Pancreas (tissue), 10 donors: Measurements from ENCODE around the gene SETD1A. TPM values are rescaled to one million over a fixed set of nuclear protein-coding genes. Genes with fewer than 3 reads are reported as not detected.

ENCODE experiments used
- ATAC-seq, 4 donors: fragments of 200-7000 bp; cut with Tn5 transposase; one replicate each; pipeline versions ENCODE4 v1.8.0 to v1.9.1; 2020; ENCODE audit warnings: mild to moderate bottlenecking in 4 of 4, moderate library complexity in 4 of 4
- DNase-seq, 6 donors: peaks; one replicate each; pipeline ENCODE4 v3.0.0-alpha.2; 2020
- FAIRE-seq: peaks from 2 replicates; lab custom pipeline; 2012; peaks lifted over from hg19 to GRCh38; lab: Jason Lieb, UNC
- H3K27ac ChIP-seq, 4 donors: fragments of 200-600 bp; sonication (generic); 1 replicate in 3 of 4; 2 replicates in 1 of 4; pipeline versions ENCODE4 v1.5.0 to v1.8.0; 2020
- H3K27me3 ChIP-seq, 4 donors: fragments of 200-600 bp; one replicate each; pipeline ENCODE4 v1.8.0; 2021
- H3K36me3 ChIP-seq, 3 donors: fragments of 200-600 bp; sonication (generic) in 1 of 3; one replicate each; pipeline versions ENCODE4 v1.5.0 to v1.8.0; 2020 to 2021
- H3K4me1 ChIP-seq, 3 donors: fragments of 200-600 bp; one replicate each; pipeline ENCODE4 v1.8.0; 2021
- H3K4me3 ChIP-seq, 4 donors: fragments of 200-600 bp; sonication (generic) in 2 of 4; one replicate each; pipeline versions ENCODE4 v1.5.0 to v1.8.0; 2020 to 2021
- H3K9me3 ChIP-seq, 4 donors: fragments of 200-600 bp; one replicate each; pipeline ENCODE4 v1.8.0; 2021
- CTCF ChIP-seq, 4 donors: fragments of 200-600 bp; sonication (generic) in 3 of 4; IDR thresholded peaks; one replicate each; pipeline versions ENCODE4 v1.5.0 to v1.8.0; 2021; ENCODE audit warnings: antibody characterized with exemption in 4 of 4
- whole genome bisulfite sequencing, 2 donors: extraction: QIAGEN DNeasy Blood & Tissue Kit; methylation state at CpG; one replicate each; pipeline ENCODE4 v1.1.7; 2013; 5-methylcytosine and 5-hydroxymethylcytosine counted together
- intact Hi-C, 3 donors: fragments of 100-400 bp; cut with DNase I; formaldehyde crosslinking; loops; one replicate each; pipeline versions ENCODE4 v1.11.1 to v1.14.2; 2022
- polyA plus RNA-seq, 2 donors: library from polyadenylated mRNA; stranded (reverse); fragments of 200-250 nt; gene quantifications; one replicate each; pipeline ENCODE4 v1.2.3, GENCODE V29; 2013
- total RNA-seq, 6 donors: library from RNA; stranded (reverse); fragmentation: NEBNext Ultra II Directional in 4 of 6; extraction: Animal tissue kit (Norgen Biotek cat#: 25700) in 4 of 6; gene quantifications; one replicate each; pipeline versions ENCODE4 v1.2.1 to v1.2.4, GENCODE V29; 2021 to 2023
- donor health status: healthy with polysubstance abuse.
- donor health status: DM: no; HTN: no; CAD: no; lungs with moderate emphysema.
- donor health status: DM: no; HTN: no; CAD: no.
- donor health status: control.
- donor health status: control.
- donor health status: Bipolar disorder and iron deficiency.
- donor health status: DM: yes; HTN: yes; CAD: no.
- donor health status: DM: no; HTN: no; CAD: no.
- donor health status: DM: no; HTN: no; CAD: no.
- donor health status: DM: yes; HTN: yes; CAD: no.

The SETD1A gene
- total and polyA plus RNA-seq, 8 donors: 6.5 to 17.9 (median 8.5) TPM

GRCh38 chr16:30925632-30925987 lies 31.9 kb upstream of the SETD1A start:
- Histone ChIP-seq H3K4me3 (no peak overlapping the region), H3K4me1 (no peaks in the 10 kb centered on the region), H3K36me3 (no peaks in the 10 kb centered on the region), H3K27me3 (no peaks in the 10 kb centered on the region), H3K9me3 (no peaks in the 10 kb centered on the region), H3K27ac (no peak overlapping the region)
- WGBS, 2 donors: 90 to 94% methylated on average over 26 of the region's 26 CpGs
- intact Hi-C loops: no loop called here
- ATAC-seq: no peak
- DNase-seq: peak in 3 of 6 donors; percentile 33 to 79 (median 48)
- TF ChIP-seq CTCF (IDR thresholded peaks at IDR 0.05): no peak
- no peak for FAIRE-seq

DNA sequence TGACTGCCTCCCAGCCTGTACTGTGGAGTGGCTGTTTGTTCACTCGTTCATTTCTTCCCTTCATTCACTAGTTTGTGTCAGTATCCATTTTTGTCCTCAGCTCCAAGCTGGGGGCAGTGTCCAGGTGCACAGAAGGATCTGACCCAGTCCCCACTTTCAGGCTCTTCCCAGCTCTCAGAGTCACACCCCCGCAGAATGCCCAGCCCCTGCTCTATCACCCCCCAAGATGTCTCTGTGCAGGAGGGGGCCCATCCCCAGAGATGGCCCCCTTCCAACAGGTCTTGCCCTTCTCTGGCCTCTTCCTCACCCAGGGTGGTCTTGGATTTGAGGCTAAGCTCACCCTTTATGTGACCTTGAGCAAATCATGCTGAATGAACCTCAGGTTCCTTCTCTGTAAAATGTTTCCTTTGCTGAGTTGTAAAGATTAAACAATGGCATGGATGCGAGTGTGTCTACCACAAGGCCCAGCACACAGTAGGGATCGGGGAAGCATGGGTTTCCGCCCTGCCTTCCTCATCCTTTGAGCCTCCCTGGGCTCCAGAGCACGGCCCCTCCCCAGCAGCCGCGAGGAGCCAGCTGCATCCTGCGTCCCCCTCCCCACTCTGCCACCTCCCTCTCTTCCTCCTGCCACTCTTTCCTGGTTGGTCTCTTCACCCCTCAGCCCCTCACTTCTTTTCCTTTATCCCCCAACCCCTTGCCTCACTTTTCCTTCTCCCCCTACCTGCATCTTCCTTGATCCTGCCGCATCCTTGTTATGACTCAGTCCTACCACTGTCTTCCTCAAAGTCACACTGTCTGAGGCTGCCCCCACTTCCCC lies 31.4 kb upstream of the SETD1A start:
- Histone ChIP-seq H3K4me3 (no peak overlapping the region), H3K27me3 (no peaks in the 10 kb centered on the region), H3K36me3 (no peaks in the 10 kb centered on the region), H3K27ac (no peak overlapping the region), H3K9me3 (no peaks in the 10 kb centered on the region), H3K4me1 (no peaks in the 10 kb centered on the region)
- WGBS, 2 donors: 70 to 75% methylated on average over 10 of the region's 10 CpGs
- no peak for FAIRE-seq
- TF ChIP-seq CTCF (IDR thresholded peaks at IDR 0.05): no peak
- ATAC-seq: no peak
- intact Hi-C loops: no loop called here
- DNase-seq: peak in 2 of 6 donors; percentile 24 to 37

DNA sequence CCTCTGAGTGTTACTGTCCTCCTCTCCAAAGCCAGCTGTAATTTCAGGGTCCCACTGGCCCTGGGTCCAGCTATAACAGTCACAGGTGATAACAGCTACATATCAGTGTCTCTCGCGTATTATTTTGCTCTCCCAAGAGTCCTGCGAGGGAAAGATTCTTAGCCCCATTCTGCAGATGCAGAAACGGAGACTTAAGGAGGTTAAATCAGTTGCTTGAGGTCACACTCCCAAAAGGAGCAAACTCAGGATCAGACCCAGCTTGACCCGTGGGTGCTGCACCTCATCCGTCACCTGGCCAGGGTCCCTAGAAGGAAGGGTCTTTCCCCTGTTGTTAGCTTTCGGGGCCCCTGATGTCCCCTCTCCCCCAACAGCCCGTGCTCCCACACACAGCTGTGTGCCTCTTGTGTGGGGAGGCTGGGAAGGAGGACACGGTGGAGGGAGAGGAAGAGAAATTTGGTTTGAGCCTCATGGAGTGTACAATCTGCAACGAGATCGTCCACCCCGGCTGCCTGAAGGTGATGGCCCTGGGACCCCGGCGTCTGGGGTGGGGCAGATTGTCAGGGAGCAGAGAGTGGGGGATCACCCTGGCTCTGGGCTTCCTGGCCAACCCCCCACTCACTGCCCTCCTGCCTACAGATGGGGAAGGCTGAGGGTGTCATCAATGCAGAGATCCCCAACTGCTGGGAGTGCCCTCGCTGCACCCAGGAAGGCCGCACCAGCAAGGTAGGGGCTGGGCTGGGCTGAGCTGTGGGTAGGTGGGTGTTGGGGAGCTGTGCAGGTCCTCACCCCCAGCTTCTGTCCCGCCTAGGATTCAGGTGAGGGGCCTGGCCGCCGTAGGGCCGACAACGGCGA lies 30.4 kb upstream of the SETD1A start:
- no peak for TF ChIP-seq CTCF (IDR thresholded peaks at IDR 0.05)
- Histone ChIP-seq H3K4me1 (no peaks in the 10 kb centered on the region), H3K27ac (no peak overlapping the region), H3K36me3 (no peaks in the 10 kb centered on the region), H3K27me3 (no peaks in the 10 kb centered on the region), H3K9me3 (no peaks in the 10 kb centered on the region), H3K4me3 (no peak overlapping the region)
- peak in 1 of 6 donors; percentile 27 for DNase-seq
- no peak for ATAC-seq
- no peak for FAIRE-seq
- WGBS, 2 donors: 87 to 91% methylated on average over 21 to 22 of the region's 22 CpGs
- intact Hi-C loops: no loop called here

GRCh38 chr16:30927789-30928378 lies 29.7 kb upstream of the SETD1A start:
- DNase-seq (peak in 5 of 6 donors; percentile 49 to 74 (median 61)), ATAC-seq (peak in 2 of 4 donors; percentile 9 to 32), FAIRE-seq (no peak)
- Histone ChIP-seq H3K4me1 (no peaks in the 10 kb centered on the region), H3K9me3 (no peaks in the 10 kb centered on the region), H3K36me3 (no peaks in the 10 kb centered on the region), H3K27ac (no peak overlapping the region), H3K27me3 (no peaks in the 10 kb centered on the region), H3K4me3 (no peak overlapping the region)
- WGBS, 2 donors: 64 to 68% methylated on average over 12 to 15 of the region's 15 CpGs
- intact Hi-C loops: no loop called here
- TF ChIP-seq CTCF (IDR thresholded peaks at IDR 0.05): no peak
